GM10266 (cell line): ENCODE results near the gene TOR1A.

Experiments
- DNase-seq: peaks from one replicate; pipeline ENCODE4 v3.0.0; 2012; ENCODE audit errors: extremely low spot score
- CTCF ChIP-seq: IDR thresholded peaks from 2 replicates; pipeline ENCODE4 v1.5.1; 2012; ENCODE audit warnings: mild to moderate bottlenecking, low read depth; ENCODE audit not compliant: control insufficient read depth, insufficient read depth; ENCODE audit errors: missing control alignments

The TOR1A gene

DNA sequence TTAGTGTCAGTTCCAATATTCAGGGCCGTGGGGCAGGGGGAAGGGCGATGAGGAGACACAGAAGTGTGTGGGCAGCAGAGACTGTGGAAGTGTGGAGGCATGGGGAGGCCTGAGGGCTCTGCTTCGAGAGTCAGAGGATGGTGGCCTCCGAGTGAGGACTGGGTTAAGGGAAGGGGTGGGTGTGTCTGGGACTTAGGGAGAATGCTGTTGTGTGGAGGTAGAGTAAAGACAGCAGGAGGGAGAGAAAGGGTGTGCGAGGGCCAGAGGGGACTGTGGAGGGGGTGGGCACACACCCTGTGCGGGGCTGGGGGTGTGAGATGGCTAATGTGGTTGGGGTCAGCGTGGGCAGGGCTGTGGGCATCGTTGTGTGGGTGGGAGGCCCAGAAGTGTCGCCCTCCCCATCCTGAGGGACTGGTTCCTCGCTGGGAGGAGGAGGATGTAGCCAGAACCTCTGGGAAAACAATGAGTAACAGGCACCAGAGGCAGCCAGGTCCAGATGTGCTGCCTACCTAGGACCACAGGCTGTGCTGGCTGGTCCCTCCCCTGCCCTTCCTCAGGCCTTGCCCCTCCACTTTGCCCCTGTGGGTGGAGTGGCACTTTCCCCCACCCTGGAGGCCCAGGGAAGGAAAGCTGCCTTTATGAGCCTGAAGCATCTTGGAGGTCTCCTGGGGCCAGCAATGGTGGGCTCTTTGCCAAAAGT, 15.5 kb upstream of the TOR1A start:
- no peak for TF ChIP-seq CTCF
- DNase-seq: no peak

- TF ChIP-seq CTCF: no peak
- DNase-seq: no peak
These were observed 14.8 kb upstream of the TOR1A start for GRCh38 chr9:129838707-129839259.

DNA sequence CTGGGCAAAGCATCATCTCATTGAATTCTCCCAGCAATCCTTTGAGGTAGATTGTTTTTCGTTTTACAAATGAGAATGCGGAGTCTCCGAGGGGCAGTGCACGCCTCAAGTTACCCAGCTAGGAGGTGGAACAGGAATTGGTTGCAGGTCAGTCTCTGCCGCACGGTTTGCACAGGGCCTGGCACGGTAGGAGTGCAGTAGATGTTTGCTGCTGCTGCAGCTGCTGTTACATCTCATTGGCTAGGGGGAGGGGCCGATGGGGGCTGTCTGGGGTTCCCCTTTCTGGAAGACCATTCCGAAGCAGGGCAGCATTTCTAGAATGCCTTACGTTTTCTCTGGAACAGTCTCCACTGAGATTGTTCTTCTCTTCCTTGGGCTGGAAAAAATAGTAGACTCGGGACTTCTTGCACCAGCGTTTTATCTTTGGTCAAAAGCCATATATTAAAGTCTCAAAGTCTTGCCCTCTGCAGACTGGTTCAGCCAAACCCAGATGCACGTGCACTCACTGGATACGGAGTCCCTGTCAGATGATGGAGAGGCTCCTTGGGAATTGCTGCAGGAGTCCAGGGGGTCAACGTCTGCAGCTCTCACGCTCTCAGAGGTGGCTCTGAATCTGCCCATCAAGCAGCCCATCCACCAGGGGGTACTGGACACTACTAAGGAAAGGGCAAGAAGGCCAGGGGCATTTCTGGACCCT, 12.5 kb upstream of the TOR1A start:
- no peak for DNase-seq
- TF ChIP-seq CTCF: no peak

DNA sequence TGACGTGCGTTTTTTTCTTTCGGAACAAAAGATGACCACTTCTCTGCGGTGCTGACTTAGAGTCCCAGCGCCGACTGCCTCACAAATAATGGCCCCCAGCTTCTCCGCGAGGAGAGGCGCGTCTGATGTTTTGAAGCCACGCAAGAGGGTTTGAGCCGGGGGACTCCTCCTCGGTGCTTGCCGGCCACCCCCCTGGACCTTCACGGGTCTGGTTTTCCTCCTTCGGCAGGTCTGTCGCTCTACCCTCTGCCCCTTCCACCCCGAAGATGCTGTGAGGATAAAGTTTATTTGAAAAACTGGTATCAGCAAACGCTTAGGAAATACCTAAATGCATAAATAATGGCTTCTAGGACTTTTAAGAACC, 11.9 kb upstream of the TOR1A start:
- DNase-seq: no peak
- no peak for TF ChIP-seq CTCF

DNA sequence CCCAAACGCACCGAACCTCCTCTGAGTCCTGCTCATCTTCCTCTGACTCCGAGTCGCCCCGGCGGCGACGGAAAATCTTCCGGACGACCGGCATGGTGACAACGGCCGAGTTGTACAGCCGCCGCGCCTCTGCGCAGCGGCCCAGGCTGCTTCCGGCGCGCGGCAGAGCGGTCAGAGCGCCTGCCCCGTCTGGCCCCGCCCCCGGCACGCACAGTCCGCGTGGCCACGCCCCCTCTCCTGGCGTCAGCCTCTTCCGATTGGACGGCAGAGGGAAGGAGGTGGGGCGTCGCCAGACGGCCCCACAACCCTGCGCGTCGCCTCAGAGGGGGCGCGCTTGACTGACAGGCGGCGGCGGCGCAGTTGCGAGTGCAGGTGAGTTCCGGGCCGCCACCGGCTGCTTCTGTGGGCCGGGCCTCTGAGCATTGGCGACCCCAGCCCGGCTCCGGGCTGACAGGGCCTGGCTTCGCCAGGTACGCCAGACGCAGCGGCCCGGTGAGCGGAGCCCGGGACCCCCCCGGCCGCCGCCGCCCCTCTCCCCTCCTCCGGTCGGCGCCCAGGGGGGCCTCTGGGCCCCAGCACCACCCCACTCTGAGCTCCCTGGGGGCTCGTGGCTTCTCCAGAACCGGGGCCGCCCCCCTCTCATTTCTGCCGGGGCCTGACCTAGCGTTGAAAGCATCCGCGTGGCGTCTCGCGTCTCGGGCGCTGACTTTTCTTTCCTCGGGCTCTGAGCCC, 11.4 kb upstream of the TOR1A start, which contains the start of the genes C9orf78 and USP20:
Gene C9orf78, minus strand, starts transcription at position 148 of the 732 bp plus-strand sequence. Its CDS starts 54 bp downstream, at position 94.
Gene USP20, plus strand, starts transcription at position 331 of the 732 bp plus-strand sequence. CDS start 17,098 bp downstream, outside the sequence.
- TF ChIP-seq CTCF: peak; percentile 2
- peak; percentile 99 for DNase-seq

DNA sequence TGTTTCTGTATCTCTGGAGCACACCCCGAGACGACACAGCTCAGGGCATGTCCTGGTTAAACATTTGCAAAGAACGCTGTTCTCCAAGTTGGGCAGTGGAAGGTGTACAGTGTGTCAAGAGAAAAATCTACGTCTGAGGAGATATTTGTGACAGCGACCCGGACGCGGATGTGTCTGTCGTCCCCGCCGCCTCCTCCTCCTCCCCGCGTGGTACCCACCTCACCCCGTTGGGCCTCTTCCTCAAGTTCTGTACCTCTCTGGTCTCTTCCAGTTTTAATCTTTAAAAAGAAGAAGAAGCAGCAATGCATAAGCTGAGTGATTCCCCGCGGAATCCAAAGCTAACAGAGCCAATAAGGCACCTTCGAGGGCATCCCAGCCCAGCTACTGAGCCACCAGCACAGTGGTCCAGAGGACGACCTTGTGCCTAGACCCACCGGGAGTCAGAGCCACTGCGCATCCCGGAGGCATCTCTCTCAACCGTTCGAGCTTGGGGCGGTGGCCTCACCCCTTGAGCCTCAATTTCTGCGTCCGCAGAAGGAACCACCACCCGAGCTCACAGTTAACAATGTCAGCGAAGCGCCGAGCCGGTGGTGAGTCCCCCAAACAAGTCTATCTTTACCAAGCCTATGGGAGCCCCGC, 10.7 kb upstream of the TOR1A start:
- TF ChIP-seq CTCF: no peak
- DNase-seq: peak; percentile 30
